HCEC 1CT (cell line): ENCODE data around the gene CCDC70.
A peak's percentile ranks its signal among the peaks of the same experiment; 100 is the strongest.
"Not testable (repeated sequence)": the region's sequence is repeated elsewhere in the genome, so short reads cannot be mapped to it uniquely, and the experiment has no call there.

Experiments used
- DNase-seq: peaks from one replicate; pipeline ENCODE4 v3.0.0-alpha.2; 2017

The CCDC70 gene

GRCh38 chr13:51861723-51862300, at the start of gene CCDC70:
TSS of gene CCDC70 (plus strand) at chr13:51861969. CDS start at chr13:51865412, 3,443 bp downstream.
- peak; percentile 15 for DNase-seq

- no peak for DNase-seq
These were observed 47.7 kb upstream of the CCDC70 start for GRCh38 chr13:51814071-51814470.

GRCh38 chr13:51814825-51815650, 46.7 kb upstream of the CCDC70 start:
- DNase-seq = peak; percentile 43

GRCh38 chr13:51815848-51816247, 45.9 kb upstream of the CCDC70 start:
- no peak for DNase-seq

GRCh38 chr13:51816604-51817249, 45.0 kb upstream of the CCDC70 start:
- DNase-seq = no peak

GRCh38 chr13:51817717-51818116, 44.1 kb upstream of the CCDC70 start:
- no peak for DNase-seq

GRCh38 chr13:51818276-51818675, 43.5 kb upstream of the CCDC70 start:
- DNase-seq = no peak

GRCh38 chr13:51818781-51819511, 42.8 kb upstream of the CCDC70 start:
- no peak for DNase-seq

GRCh38 chr13:51819544-51819943, 42.2 kb upstream of the CCDC70 start:
- no peak for DNase-seq

GRCh38 chr13:51820016-51820597, 41.7 kb upstream of the CCDC70 start:
- peak; percentile 9 for DNase-seq

GRCh38 chr13:51821606-51822005, 40.2 kb upstream of the CCDC70 start:
- DNase-seq = no peak

GRCh38 chr13:51822106-51822815, 39.5 kb upstream of the CCDC70 start:
- no peak for DNase-seq

- no peak for DNase-seq
These were observed 38.4 kb upstream of the CCDC70 start for GRCh38 chr13:51823359-51823758.

GRCh38 chr13:51823863-51824262, 37.9 kb upstream of the CCDC70 start:
- no peak for DNase-seq

GRCh38 chr13:51824712-51825111, 37.1 kb upstream of the CCDC70 start:
- DNase-seq = not testable (repeated sequence)

GRCh38 chr13:51825165-51825592, 36.6 kb upstream of the CCDC70 start:
- no peak for DNase-seq

GRCh38 chr13:51825681-51826254, 36.0 kb upstream of the CCDC70 start:
- DNase-seq = no peak

GRCh38 chr13:51826606-51827005, 35.2 kb upstream of the CCDC70 start:
- DNase-seq = no peak

- DNase-seq = no peak
These were observed 34.5 kb upstream of the CCDC70 start for GRCh38 chr13:51827254-51827653.

- no peak for DNase-seq
These were observed 32.8 kb upstream of the CCDC70 start for GRCh38 chr13:51828730-51829567.

- no peak for DNase-seq
These were observed 32.2 kb upstream of the CCDC70 start for GRCh38 chr13:51829568-51829899.
